IPS-18c (cell line): Measurements from ENCODE around the gene PSMD4.

Experiments used
- H3K4me3 ChIP-seq: 2 replicates; pipeline ENCODE4 v1.7.0; 2013; ENCODE audit warnings: low read depth, mild to moderate bottlenecking, low read length, moderate library complexity; ENCODE audit not compliant: insufficient read depth
- H3K9me3 ChIP-seq: one replicate; pipeline ENCODE4 v1.6.1; 2013; ENCODE audit warnings: mild to moderate bottlenecking, low read length, moderate library complexity; ENCODE audit not compliant: control insufficient read depth, insufficient read depth

PSMD4 gene

DNA sequence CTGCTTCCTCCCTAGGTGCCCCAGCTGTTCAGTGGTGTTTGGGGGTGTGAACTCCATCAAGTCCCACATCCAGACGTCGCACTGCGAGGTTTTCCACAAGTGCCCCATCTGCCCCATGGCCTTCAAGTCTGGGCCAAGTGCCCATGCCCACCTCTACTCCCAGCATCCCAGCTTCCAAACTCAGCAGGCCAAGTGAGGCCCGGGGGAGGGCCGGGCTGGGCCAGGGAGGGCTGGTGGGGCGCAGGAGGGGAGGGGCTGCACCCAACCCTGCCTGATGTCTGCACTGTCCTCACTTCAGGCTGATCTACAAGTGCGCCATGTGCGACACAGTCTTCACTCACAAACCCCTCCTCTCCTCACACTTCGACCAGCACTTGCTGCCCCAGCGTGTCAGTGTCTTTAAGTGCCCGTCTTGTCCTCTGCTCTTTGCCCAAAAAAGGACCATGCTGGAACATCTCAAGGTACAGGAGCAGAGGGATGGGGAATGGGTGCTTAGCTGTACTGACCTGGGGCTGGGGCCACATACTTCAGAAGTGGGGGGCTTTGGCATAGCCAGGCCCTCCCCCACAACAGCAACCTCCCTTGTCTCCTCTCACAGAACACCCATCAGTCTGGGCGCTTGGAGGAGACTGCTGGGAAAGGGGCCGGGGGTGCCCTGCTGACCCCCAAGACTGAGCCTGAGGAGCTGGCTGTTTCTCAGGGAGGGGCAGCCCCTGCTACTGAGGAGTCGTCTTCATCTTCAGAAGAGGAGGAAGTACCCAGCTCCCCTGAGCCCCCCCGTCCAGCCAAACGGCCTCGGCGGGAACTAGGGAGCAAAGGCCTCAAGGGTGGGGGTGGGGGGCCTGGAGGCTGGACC lies 34.8 kb downstream of the PSMD4 start:
- peaks cover 2% of the 10 kb centered on the region for H3K9me3 ChIP-seq
- no peak overlapping the region for H3K4me3 ChIP-seq

GRCh38 chr1:151289991-151290708 lies 35.6 kb downstream of the PSMD4 start:
- Histone ChIP-seq H3K9me3 (peaks cover 2% of the 10 kb centered on the region), H3K4me3 (no peak overlapping the region)

- Histone ChIP-seq H3K4me3 (no peak overlapping the region), H3K9me3 (peaks cover 2% of the 10 kb centered on the region)
Measured at GRCh38 chr1:151290709-151291303, 36.3 kb downstream of the PSMD4 start.

DNA sequence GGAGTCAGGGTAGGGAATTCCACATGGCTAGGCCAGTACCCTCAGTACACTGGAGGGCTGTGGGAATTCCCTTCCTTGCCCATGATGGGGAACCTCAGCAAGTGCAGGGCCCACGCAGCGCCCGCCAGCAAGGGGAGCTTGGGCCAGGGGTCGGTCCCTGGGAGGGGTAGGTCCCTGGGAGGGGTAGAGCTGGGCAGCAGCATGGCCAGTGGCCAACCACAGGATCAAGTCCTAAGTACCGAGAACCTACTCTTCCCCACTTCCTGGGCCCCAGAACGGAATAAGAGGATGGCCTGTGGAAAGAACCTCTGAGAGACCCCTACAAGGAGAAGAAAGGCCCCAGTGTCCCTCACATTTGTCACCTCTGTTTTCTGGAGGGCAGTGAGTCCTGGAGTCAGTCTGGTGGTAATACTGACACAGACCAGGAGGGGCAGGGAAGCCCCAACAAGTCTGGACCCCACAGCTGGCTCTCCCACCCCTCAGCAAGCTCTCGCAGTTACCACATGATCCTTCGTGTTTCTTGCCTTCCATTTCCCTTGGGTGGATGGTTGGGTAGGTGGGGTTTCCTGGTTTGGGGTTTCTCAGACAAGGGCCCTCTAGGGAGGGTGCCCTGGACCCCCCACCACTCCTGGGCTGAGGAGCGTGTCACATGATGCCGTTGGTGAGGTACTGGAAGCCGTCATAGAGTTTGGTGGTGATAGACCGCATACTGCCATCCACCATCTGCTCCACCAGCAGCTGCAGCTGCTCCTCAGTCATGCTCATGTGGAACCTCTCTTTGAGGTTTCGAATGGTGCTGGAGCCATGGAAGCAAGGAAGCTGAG lies 37.9 kb downstream of the PSMD4 start:
- peaks cover 2% of the 10 kb centered on the region for H3K9me3 ChIP-seq
- H3K4me3 ChIP-seq = no peak overlapping the region

GRCh38 chr1:151293093-151293492 lies 38.6 kb downstream of the PSMD4 start:
- no peak overlapping the region for H3K4me3 ChIP-seq
- H3K9me3 ChIP-seq = peaks cover 2% of the 10 kb centered on the region

GRCh38 chr1:151294742-151295462 lies 40.4 kb downstream of the PSMD4 start:
- no peaks in the 10 kb centered on the region for H3K9me3 ChIP-seq
- H3K4me3 ChIP-seq = no peak overlapping the region

DNA sequence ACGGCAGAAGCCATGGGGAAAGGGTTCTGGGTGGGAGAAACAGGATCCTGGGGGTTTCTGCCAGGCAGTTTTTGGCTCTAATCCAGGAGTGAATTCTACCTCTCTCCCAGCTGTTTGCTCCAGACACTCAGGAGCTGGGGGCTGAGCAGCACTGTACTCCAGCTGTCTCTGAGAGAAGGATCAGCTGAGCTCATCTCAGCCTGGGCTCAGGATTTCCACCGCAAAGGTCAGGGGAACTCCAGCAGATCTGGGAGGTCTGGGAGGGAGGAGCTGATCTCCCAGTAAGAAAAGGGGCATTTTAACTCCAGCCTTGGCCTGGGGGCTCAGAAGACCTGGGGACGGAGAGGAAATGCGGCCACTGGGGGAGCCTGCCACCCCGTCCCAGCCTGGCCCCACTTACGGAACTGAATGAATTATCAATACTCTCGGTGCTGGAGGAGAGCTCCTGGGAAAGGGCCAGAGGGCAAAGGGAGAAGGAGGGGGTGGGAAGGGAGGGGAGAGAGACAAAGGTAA lies 55.3 kb downstream of the PSMD4 start:
- Histone ChIP-seq H3K4me3 (no peak overlapping the region), H3K9me3 (no peaks in the 10 kb centered on the region)

DNA sequence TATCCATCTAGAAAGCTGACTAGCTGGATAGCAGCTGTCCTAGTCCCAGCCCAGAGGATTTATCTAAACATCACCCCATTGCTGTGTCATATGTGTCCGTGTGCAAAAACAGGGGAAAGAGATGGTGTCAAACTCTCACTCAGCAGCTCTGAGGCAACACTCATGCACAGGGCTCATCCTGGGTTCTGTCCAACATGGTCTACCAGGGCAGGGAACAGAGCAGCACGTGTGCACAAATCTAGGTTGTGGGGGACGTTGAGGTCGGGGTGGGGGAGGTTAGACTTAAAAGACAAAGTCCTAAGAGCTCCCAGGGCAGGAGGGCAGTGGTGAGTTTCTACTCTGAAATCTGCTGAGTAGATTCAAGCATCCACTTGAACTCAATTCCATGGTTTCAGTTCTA lies 56.5 kb downstream of the PSMD4 start:
- H3K9me3 ChIP-seq = no peaks in the 10 kb centered on the region
- no peak overlapping the region for H3K4me3 ChIP-seq

GRCh38 chr1:151311589-151312331 lies 57.2 kb downstream of the PSMD4 start:
- no peak overlapping the region for H3K4me3 ChIP-seq
- H3K9me3 ChIP-seq = no peaks in the 10 kb centered on the region

DNA sequence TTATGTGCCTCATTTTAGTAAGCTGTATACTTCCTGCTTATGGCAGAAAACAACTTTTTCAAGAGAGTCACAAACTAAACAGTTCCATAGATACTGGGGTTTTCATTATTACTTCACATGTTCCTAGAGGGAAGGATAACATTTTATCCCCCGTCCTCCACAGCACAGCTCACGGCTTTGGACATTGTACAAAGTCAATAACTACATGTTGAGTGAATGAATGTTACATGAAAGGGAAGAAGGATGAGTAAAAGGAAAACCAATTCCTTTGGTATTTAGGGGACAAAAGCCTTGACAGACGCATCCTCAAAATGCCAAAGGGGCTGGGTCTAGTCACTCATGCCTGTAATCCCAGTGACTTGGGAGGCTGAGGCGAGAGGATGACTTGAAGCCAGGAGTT lies 57.9 kb downstream of the PSMD4 start:
- H3K9me3 ChIP-seq = no peaks in the 10 kb centered on the region
- H3K4me3 ChIP-seq = no peak overlapping the region

- Histone ChIP-seq H3K4me3 (no peak overlapping the region), H3K9me3 (no peaks in the 10 kb centered on the region)
Measured at GRCh38 chr1:151312826-151313225, 58.3 kb downstream of the PSMD4 start.

DNA sequence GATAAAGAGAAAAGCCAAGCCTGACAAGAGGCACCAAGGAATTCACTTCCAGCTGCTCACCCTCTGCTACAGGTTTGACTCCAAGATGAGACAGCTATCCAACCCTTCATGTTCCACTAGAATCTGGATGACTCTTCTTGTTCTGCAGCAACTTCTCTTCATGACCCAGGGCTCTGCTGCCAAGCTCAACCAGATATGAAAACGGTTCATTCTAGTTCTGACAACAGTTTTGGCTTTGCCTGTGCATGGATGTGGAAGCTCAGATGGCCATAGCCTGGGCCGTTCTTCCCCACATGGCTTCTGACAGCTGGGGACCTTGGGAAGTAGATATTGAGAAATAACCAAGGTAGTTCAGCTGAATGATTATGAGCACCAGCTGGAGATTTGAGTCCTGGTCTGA lies 59.0 kb downstream of the PSMD4 start:
- Histone ChIP-seq H3K4me3 (no peak overlapping the region), H3K9me3 (no peaks in the 10 kb centered on the region)

DNA sequence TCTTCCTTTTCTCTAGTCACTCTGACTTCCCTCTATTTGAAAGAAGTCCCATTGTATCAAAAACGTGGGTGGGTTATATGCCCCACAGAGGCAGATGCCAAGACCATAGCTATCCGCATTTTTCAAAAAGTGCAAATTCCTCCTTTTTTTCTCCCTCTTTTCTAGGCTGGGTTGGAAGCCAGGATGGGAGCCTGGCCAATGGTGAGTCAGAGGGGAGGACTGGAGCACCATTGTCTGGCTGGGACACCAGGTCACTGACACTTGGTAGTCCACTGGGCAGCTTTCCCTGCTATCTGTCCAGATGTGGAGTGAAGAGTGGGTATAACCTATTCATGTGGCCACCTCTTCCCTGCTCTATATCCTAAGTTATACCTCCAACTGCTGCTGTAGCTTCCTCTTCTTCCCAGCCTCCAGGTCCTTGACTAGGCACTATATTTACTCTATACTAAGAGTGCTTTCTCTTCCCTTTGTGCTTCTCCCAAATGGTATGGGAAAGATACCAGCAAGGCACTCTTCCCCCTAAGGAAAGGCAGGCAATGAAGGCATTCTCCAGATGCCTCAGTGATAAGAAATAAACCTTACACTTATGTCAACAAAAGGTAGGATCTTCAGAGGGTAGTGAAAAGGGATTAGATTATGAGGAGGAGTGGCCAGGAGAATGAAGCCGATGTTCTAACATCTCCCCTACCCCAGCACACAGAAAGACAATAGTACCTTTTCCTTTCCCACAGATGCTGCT lies 59.8 kb downstream of the PSMD4 start:
- no peak overlapping the region for H3K4me3 ChIP-seq
- no peaks in the 10 kb centered on the region for H3K9me3 ChIP-seq

DNA sequence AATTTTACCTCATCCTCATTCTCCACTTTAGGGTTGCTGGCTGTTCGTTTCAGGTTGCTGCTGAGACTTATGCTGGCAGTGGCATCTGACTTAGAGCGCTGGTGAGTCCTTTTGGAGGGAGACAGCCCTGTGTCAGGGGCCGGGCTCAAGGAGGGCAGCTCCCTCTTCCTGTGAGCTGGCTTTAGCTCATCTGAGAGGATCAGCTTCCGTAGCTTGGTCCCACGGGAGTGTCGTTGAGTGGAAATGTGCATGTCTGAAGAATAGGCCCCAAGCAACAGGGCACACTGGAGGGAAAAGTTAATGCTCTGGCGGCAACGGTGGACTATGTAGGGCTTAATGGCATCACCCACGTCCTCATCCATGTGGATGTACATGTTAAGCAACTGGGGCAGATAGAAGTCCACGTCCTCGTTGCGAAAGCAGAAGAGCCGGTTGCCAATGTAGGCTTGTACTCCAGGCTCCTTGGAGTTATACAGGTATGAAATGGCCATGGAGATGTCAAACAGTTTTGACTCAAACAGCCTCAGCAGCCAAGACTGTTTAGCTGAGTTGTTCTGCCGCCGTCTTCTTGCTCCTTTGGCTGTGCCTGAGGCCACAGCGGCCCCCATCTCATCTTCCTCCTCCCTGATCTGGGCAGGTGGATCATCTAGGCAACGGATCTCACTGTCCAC lies 61.2 kb downstream of the PSMD4 start:
- no peaks in the 10 kb centered on the region for H3K9me3 ChIP-seq
- H3K4me3 ChIP-seq = no peak overlapping the region
